ENCODE measurements around the gene PRR11. TPM values are rescaled to one million over a fixed set of nuclear protein-coding genes. Genes with fewer than 3 reads are reported as not detected.

PRR11 gene
- total and polyA plus RNA-seq, 2 donors = 3.2 to 8.5 TPM

DNA sequence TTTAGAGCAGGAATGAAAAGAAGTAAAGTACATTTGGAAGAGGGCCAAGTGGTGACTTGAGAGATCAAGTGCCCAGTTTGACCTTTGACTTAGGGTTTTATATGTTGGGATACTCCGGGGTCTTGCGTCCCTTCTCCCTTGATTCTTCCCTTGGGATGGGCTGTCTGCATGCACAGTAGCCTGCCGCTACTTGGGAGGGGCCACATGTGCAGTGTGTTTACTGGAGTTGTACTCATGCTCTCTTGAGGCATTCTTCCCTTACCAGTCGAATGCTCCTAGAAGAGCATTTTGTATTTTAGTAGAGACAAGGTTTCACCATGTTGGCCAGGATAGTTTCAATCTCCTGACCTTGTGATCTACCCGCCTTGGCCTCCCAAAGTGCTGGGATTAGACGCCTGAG is 88.5 kb downstream of the PRR11 start:
- no peak for DNase-seq (ENCODE audit: low read depth in 6 of 9, low spot score in 9 of 9)
- H3K27me3 ChIP-seq (ENCODE audit: control insufficient read depth in 2 of 2, insufficient read depth in 1 of 2, low read length in 1 of 2) = no peaks in the 10 kb centered on the region
- WGBS = 98% methylated on average over 6 of the region's 6 CpGs
- no peak overlapping the region for H3K4me3 ChIP-seq (ENCODE audit: low read length in 2 of 2)
- no peaks in the 10 kb centered on the region for H3K9me3 ChIP-seq (ENCODE audit: control insufficient read depth in 2 of 2, insufficient read depth in 1 of 2, low read length in 1 of 2)
- no peak overlapping the region for H3K27ac ChIP-seq (ENCODE audit: low read depth in 1 of 2, low read length in 1 of 2)
- H3K36me3 ChIP-seq (ENCODE audit: control insufficient read depth in 2 of 2, insufficient read depth in 2 of 2, low read length in 1 of 2) = no peaks in the 10 kb centered on the region
- H3K4me1 ChIP-seq (ENCODE audit: control insufficient read depth in 2 of 2, insufficient read depth in 2 of 2, low read length in 2 of 2) = no peaks in the 10 kb centered on the region

Other genes starting within 250 kb of the PRR11 start
- gene TRIM37, start 48.9 kb upstream of the PRR11 start, total RNA-seq = 17.1 TPM
- gene TRIM37, start 48.9 kb upstream of the PRR11 start, polyA plus RNA-seq = 14.1 TPM
- 83.1 TPM for gene SKA2, start 560 bp upstream of the PRR11 start, total RNA-seq
- gene SKA2, start 560 bp upstream of the PRR11 start, polyA plus RNA-seq = 42.7 TPM
- 20.6 TPM for gene SMG8, start 54.3 kb downstream of the PRR11 start, total RNA-seq
- 6.2 TPM for gene SMG8, start 54.3 kb downstream of the PRR11 start, polyA plus RNA-seq
- gene GDPD1, start 64.8 kb downstream of the PRR11 start, total RNA-seq = 4.5 TPM
- gene GDPD1, start 64.8 kb downstream of the PRR11 start, polyA plus RNA-seq = 2.5 TPM
- 7.0 TPM for gene YPEL2, start 175.9 kb downstream of the PRR11 start, total RNA-seq
- 10.6 TPM for gene YPEL2, start 175.9 kb downstream of the PRR11 start, polyA plus RNA-seq